Measurements from ENCODE around the gene IL22RA2.

The IL22RA2 gene

GRCh38 chr6:137160763-137161162, 12.7 kb downstream of the IL22RA2 start:
- no peak overlapping the region for H3K4me3 ChIP-seq (ENCODE audit: low read depth, low read length)
- TF ChIP-seq CTCF (IDR thresholded peaks at IDR 0.05; ENCODE audit: insufficient read depth, low read depth, low read length, missing control alignments): no peak
- no peak for DNase-seq (ENCODE audit: low read depth)

GRCh38 chr6:137159912-137160311, 13.5 kb downstream of the IL22RA2 start:
- DNase-seq (ENCODE audit: low read depth): no peak
- no peak for TF ChIP-seq CTCF (IDR thresholded peaks at IDR 0.05; ENCODE audit: insufficient read depth, low read depth, low read length, missing control alignments)
- H3K4me3 ChIP-seq (ENCODE audit: low read depth, low read length): no peak overlapping the region

DNA sequence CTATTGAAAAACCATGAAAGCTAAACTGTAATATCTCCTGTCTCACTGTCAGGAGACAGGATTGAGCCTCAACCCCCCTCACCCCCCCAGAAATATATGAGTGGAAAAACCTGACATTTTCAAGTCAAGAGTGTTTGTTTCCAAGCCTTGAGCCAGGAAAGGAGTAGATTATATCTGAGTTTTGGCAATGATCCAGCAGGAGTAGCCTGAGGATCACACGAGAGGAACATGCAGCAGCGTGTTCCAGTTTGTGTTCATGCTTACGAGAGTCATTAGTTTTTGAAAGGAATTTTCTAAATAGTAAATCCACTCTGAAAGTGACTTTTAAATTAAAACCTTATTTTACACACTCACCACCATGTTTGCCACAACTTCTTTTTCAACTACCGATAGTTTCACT, 15.8 kb downstream of the IL22RA2 start:
- DNase-seq (ENCODE audit: low read depth): no peak
- no peak for TF ChIP-seq CTCF (IDR thresholded peaks at IDR 0.05; ENCODE audit: insufficient read depth, low read depth, low read length, missing control alignments)

GRCh38 chr6:137156650-137157049, 16.8 kb downstream of the IL22RA2 start:
- H3K4me3 ChIP-seq (ENCODE audit: low read depth, low read length): no peak overlapping the region
- TF ChIP-seq CTCF (IDR thresholded peaks at IDR 0.05; ENCODE audit: insufficient read depth, low read depth, low read length, missing control alignments): no peak
- DNase-seq (ENCODE audit: low read depth): no peak

More for the DNA sequence above, 15.8 kb downstream of the IL22RA2 start:
- no peak overlapping the region for H3K4me3 ChIP-seq (ENCODE audit: low read depth, low read length)

DNA sequence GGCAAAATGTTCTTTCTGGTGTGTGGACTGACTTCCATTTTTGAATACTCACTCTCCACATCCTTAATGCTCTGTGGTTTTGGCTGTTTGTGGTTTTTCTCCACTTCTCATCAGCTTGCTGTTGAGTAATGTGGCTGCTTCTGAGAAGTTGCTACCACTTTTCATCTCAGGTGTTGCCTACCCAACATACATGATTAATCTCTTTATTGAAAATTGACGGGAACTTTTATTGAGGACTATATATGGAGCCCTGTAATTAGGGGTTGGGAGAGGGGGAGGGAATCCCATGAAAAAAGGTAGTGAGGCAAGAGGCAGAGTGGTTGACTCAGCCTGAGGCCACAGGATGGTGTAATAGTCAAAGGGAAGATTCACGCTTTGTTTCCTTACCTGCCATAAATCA, 17.6 kb downstream of the IL22RA2 start:
- peak; percentile 59 for DNase-seq (ENCODE audit: low read depth)
- no peak for TF ChIP-seq CTCF (IDR thresholded peaks at IDR 0.05; ENCODE audit: insufficient read depth, low read depth, low read length, missing control alignments)
- no peak overlapping the region for H3K4me3 ChIP-seq (ENCODE audit: low read depth, low read length)

DNA sequence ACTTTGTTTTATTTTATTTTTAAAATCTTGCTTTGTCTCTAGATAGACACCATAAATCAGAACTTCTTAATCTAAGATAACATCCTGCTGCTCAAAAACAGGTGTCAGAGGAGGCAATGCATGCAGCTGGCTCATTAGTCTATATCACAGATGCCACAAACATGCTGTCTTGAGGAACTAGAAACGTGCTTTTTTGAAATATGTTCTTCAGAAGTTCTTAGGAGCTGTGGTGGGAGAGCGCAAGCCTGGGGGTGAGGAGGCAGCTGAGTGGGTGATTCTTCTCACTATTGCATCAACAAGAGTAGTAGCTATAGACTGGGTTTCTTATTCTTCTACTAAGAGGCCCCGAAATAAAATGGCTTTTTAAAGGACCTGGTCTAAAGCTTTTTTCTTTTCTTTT, 23.4 kb downstream of the IL22RA2 start:
- no peak for TF ChIP-seq CTCF (IDR thresholded peaks at IDR 0.05; ENCODE audit: insufficient read depth, low read depth, low read length, missing control alignments)
- no peak for DNase-seq (ENCODE audit: low read depth)
- H3K4me3 ChIP-seq (ENCODE audit: low read depth, low read length): no peak overlapping the region

DNA sequence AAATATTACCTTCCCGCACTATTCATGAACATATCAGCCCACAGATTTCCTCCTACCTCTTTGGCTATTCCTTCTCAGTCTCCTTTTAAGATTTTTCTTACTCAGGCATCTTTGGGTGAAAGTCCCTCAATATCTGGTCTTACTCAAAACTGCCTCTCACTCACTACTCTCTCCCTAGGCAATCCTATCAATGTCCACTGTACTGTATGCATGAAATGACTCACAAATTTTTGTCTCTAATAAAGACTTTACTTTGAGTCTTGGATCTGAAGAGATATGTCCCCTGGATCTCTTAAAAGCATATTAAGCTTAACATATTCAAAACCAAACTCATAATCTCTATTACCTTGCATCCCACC, 24.4 kb downstream of the IL22RA2 start:
- H3K4me3 ChIP-seq (ENCODE audit: low read depth, low read length): no peak overlapping the region
- TF ChIP-seq CTCF (IDR thresholded peaks at IDR 0.05; ENCODE audit: insufficient read depth, low read depth, low read length, missing control alignments): no peak
- DNase-seq (ENCODE audit: low read depth): no peak
